ENCODE measurements around the gene S100A16.
"Not testable (repeated sequence)": the region's sequence is repeated elsewhere in the genome, so short reads cannot be mapped to it uniquely, and the experiment has no call there.

DNA sequence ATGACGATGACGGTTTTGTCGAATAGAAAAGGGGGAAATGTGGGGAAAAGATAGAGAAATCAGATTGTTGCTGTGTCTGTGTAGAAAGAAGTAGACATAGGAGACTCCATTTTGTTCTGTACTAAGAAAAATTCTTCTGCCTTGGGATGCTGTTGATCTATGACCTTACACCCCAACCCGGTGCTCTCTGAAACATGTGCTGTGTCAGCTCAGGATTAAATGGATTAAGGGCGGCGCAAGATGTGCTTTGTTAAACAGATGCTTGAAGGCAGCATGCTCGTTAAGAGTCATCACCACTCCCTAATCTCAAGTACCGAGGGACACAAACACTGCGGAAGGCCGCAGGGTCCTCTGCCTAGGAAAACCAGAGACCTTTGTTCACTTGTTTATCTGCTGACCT lies 37.4 kb downstream of the S100A16 start:
- TF ChIP-seq, protein P1, sequence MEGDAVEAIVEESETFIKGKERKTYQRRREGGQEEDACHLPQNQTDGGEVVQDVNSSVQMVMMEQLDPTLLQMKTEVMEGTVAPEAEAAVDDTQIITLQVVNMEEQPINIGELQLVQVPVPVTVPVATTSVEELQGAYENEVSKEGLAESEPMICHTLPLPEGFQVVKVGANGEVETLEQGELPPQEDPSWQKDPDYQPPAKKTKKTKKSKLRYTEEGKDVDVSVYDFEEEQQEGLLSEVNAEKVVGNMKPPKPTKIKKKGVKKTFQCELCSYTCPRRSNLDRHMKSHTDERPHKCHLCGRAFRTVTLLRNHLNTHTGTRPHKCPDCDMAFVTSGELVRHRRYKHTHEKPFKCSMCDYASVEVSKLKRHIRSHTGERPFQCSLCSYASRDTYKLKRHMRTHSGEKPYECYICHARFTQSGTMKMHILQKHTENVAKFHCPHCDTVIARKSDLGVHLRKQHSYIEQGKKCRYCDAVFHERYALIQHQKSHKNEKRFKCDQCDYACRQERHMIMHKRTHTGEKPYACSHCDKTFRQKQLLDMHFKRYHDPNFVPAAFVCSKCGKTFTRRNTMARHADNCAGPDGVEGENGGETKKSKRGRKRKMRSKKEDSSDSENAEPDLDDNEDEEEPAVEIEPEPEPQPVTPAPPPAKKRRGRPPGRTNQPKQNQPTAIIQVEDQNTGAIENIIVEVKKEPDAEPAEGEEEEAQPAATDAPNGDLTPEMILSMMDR (optimal IDR thresholded peaks at IDR 0.05 in 1 of 3, IDR thresholded peaks at IDR 0.05 in 1 of 3, conservative IDR thresholded peaks at IDR 0.05 in 1 of 3; ENCODE audit: extremely low read depth in 1 of 3, insufficient read depth in 2 of 3, low read length in 3 of 3) = not testable (repeated sequence)
- TF ChIP-seq EZH2 (IDR thresholded peaks at IDR 0.05; ENCODE audit: low read length) = not testable (repeated sequence)

All from keratinocyte (primary cell).